Measurements from ENCODE around the gene RAPGEF2.
A peak's percentile ranks its signal among the peaks of the same experiment; 100 is the strongest.
"Not testable (repeated sequence)": the region's sequence is repeated elsewhere in the genome, so short reads cannot be mapped to it uniquely, and the experiment has no call there.

RAPGEF2 gene

DNA sequence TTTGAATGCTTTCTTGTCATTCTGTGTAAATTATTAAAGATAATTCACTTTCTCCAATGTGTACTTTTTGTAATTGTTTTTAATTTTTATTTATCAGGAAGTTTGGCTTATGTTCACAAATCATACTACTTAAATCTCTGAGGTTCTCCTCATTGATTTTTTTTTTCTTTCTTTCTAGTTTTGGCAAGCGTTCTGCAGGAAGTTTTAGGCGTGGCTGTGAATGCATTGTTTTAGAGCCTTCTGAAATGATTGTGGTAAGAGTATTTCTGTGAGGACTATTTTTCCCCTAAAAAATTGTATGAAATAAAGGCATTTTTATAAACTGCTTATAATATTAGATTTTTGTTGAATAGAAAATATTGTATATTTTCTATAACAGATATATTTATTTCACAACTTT lies 135.8 kb downstream of the RAPGEF2 start:
- DNase-seq = no peak

DNA sequence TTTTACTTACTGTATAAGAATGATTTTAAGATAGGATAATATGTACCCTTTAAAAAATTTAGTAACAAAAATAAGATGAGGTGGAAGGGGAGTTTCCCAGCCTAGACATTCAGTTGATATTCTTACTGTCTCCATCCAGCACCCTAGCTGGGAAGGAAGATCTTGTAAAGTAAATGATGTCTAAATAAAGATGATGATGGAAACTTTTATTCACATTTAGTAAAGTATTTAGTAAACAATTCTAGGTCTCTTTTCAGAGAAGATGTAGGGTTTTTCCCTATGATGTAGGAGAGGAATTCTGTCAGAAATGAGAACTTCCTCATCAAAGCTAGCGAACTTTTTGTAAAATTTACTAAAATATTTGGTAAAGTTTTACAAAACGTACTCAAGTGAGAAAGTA lies 136.8 kb downstream of the RAPGEF2 start:
- no peak for DNase-seq

DNA sequence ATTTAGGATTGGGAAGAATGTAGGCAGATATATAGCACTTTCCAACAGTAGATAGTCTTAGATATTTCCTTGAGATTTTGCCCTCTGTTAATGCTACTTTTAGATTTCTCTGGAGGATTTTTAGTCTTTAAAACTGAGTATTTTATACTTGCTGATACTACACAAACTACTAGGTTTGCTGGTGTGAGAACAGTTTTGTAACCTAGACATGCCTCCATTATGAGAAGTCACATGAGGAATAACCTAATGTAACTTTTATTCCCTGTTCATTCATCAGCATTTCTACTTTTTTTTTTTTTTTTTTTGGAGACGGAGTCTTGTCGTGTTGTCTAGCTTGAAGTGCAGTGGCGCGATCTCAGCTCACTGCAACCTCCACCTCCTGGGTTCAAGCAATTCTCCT lies 137.2 kb downstream of the RAPGEF2 start:
- DNase-seq = no peak

DNA sequence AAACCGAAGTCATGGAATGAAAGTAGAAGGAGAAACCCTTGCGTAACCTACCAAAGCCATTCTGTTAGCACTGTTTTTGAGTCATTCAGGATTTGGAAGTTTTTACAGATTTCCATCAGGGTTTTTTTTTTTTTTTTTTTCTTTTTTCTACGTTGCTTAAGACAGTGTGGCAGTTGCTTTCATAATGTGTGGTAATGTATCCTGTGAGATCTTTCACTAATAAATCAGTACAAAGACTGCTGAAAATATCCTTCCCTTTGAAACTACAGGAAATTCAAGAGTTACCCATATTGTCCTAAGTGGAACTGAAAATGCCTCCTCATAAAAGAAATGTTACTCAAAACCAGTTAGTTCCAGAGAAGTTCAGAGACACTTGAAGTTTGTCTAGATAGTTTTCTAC lies 137.8 kb downstream of the RAPGEF2 start:
- peak in 1 of 51 donors; percentile 20 for DNase-seq

DNA sequence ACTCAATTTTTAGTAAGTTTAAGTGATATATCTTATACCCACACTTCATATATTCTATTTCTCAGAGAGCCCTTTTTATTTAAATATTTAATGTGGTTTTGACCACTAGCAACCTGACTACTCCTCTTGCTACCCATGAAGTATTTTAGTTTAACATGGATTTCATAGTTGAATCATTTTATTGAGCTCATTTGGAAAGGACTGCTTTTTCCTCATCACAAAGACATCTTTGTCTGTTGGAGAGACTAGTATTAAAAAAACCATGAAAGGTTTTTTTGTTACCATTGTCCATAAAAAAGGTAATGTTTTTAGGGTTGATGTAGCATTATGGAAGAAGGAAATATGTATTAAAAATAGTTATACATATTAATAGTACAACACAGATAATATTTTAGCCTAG lies 139.5 kb downstream of the RAPGEF2 start:
- DNase-seq = no peak

DNA sequence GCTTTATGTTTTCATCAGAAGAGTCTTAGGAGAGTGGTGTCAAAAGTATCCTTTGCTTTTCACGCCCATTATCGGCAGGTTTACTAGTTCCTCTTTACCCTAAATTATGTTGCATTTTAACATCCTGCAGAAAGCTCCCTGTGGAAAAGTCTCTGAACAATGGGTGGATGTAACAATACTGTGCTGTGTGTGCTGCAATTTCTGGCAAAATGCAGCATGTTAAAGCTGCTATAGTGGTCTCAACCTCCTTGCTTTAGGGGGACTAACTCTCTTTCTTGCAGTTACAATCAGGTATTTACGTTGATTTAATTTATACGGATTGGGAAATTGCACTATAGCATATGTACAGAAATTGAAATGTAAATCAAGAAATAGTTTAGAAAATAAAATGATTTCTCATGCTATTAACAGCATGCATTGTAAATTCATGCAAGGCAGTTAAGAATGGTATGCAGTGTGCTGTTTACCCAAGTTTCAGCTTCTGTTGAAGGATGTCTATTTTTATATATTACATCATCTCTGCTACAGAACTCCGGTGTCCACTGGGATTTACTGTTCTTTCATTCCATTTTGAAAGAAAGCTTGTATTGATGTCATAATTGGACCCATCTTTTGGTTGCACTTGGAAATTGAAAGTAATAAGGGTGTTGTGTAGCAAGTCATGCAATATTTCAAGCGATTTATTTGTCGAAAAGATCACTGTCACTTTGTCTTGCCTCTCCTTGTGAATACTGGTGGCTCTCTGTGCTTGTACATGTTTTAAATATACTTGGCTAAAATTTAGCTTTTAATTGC lies 145.7 kb downstream of the RAPGEF2 start:
- peak in 2 of 51 donors; percentile 37 to 80 for DNase-seq

DNA sequence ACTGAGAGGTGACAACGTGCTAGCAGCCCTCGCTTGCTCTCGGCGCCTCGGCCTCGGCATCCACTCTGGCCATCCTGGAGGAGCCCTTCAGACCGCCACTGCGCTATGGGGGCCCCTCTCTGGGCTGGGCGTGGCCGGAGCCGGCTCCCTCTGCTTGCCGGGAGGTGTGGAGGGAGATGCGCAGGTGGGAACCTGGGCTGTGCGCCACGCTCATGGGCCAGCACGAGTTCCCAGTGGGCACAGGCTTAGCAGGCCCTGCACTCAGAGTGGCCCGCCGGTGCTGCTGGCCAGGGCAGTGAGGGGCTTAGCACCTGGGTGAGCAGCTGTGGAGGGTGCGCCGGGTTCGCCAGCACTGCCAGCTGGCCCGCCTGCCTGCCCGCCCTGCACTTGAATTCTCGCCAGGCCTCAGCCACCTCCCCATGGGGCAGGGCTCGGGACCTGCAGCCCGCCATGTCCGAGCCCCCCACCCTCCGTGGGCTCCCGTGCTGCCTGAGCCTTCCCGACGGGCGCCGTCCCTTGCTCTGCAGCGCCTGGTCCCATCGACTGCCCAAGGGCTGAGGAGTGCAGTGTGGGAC lies 148.0 kb downstream of the RAPGEF2 start:
- no peak for DNase-seq

DNA sequence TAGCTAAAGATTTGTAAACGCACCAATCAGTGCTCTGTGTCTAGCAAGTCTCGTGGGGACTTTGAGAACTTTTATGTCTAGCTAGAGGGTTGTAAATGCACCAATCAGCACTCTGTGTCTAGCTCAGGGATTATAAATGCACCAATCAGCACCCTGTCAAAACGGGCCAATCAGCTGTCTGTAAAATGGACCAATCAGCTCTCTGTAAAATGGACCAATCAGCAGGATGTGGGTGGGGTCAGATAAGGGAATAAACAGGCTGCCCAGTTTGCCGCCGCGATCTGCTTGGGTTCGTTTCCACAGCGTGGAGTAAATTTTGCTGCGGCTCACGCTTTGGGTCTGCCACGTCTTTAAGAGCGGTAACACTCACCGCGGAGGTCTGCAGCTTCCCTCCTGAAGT lies 148.7 kb downstream of the RAPGEF2 start:
- DNase-seq = not testable (repeated sequence)

DNA sequence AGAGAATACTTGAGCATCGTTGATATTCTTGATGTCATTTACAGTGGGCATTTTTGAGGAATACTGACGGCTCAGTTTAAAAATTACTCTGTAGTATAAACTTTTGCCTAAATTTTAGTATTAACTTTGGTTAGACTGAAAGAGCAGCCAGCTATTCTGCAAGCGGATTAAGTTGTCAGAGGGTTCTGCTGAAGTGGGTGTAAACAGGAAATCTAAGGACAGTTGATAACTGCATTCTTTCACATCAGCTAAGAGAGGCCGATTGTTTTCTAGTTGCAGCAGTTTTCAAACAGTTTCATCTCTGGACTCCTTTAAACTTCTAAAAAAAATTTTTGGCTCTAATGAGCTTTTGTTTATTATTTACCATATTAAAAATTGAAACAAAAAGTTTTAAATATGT lies 149.6 kb downstream of the RAPGEF2 start:
- peak in 1 of 51 donors; percentile 28 for DNase-seq

DNA sequence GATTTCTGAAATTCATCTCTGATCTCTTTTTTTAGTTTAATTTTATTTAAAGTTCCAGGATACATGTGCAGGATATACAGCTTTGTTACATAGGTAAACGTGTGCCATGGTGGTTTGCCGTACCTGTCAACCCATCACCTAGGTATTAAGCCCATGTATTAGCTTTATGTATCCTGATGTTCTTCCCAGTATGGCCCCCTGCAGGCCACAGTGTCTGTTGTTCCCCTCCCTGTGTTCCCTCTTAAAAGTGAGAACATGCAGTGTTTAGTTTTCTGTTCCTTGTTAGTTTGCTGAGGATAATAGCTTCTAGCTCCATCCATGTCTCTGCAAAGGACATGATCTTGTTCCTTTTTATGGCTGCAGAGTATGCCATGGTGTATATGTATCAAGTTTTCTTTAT lies 153.2 kb downstream of the RAPGEF2 start:
- no peak for DNase-seq

DNA sequence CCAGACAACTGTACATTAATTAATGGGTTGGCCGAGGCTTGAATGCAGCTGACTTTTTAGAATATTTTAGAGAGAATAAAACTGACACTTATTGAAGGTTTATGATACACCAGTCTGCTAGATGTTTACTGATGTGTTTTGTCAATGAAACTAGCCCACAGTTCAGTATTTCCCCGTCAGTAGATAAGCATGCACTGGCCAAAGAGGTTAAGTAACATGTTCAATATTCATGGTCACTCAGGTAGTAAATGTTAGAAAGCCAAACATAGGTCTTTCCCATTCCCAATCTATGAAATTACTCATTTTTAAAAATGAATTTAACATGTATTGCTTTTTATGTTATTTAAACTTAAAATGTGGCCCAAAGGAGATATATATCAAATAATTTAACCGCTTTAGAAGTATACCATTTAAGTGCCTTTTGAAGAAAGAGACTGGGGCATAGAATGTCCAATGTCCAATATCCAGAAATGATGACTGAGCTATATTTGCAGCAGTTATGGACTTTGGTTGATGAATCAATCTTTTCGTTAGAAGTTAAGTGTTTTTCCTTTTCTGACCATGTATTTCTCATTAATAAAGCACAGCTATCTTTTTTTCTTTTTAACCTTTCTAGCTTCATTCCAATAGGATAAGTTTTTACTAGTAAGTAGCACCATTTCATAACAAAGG lies 156.1 kb downstream of the RAPGEF2 start:
- no peak for DNase-seq

DNA sequence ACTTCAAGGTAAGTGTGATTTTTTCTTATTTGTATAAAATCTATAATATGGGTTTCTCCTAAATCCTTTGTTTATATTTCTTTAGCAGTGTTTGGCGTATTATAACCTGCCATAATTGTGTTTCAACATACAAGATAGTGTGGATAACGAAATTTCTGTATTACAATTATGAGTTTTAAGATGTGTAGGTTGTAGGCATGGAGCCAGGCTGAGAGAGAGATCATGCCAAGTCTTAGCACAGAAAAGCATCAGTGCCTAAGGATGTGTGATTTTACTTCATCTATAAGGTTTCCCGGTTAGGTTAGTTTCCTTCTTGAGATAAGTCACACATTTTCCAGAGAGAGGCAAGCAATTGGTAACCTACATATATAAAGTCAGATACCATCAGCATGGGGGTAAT lies 161.2 kb downstream of the RAPGEF2 start:
- no peak for DNase-seq

DNA sequence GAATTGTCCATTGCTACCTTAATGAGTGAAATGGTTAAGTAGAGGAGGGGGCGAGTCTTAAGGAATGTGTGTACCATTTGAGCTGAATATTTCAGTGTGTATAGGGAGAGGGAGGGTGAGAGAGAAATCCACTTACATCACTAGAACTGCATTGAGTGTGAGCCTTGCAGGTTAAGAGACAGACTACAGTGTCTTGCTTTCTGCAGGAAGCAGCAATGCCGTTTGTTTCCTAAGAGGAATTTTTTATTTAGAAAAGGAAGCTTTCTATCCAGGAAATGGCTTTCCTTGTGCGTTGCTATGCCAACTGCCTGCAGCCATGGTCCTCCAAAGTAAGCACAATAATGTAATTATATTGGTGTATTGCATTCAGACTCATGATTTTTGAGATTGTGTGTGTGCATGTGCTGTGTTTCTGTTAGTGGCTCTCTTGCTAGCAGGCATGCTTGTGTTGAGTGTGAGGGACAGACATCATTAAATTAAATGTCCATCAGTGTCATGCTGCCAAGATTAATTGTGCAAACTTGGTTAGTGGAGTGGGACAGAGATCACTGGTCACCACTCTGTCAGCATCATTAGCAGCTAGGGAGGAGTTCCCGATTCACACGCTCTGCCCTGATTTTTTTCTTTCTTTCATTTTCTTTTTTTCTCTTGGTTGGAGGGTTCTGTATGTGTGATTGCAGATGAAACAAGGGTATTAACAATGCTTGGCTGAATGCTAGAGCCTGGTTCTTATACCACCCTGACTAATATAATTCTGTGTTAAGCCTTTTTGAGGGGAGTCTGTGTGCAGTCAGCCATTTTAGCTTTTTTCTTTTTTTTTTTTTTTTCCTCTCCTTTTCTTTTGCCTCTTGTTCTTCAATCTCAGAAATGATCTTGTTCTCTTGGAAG lies 164.3 kb downstream of the RAPGEF2 start:
- DNase-seq = peak in 16 of 51 donors; percentile 5 to 89 (median 28)

DNA sequence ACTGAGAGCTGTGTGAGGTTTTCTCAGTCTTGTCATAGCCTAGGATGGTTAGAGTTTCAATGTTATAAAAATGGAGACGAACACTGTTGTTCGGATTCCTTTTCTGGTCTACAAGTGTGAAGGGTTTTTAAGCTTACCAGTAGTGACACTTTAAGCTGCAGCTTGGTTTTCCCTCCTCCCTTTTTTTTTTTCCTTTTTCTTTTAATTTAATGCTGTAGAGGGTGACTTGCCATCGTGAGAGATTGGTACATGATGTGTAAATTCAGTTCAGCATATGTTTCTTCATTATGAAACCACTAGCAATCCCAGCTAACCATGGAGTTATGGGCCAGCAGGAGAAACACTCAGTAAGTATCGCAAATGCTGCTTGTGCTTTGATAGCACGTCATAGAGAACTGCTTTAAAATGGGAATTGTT lies 165.0 kb downstream of the RAPGEF2 start:
- DNase-seq = peak in 3 of 51 donors; percentile 29 to 88 (median 53)

DNA sequence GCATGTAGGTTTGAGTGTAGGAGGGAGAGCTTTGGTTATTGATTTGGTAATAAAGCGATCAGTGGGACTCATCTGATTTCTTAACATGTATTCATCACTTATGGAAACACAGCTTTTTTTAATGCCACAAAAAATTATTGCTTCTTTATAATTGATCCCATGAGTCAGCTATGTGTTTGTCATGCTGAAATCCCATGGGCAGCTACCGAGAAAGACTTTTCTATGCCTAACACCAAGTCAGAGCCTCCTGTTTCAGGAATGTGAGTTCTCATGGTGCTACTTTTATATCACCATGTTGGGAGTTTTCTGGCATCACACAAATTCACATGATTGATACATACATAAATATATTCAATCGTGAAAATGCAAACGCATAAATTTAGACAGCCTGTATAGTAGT lies 165.7 kb downstream of the RAPGEF2 start:
- peak in 2 of 51 donors; percentile 30 to 67 for DNase-seq

DNA sequence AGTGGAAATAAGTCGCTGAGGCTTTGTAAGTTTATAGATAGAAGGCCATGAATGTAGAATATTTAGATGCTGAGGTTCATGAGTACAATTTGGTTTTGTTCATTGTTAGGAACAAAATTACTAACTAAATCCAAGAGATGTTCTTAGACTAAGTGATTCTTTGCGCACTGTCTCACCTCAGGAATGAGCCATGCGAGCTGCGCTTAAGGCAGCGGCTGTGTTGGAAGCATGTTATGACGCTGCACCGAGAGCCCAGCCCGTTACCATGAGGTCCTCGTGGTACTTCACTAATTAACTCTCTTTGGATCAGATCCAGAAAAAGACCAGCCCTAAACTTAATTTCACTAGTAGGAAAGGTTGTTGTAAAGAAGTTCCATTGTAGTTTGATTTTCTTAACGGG lies 166.2 kb downstream of the RAPGEF2 start:
- peak in 25 of 51 donors; percentile 6 to 71 (median 32) for DNase-seq

DNA sequence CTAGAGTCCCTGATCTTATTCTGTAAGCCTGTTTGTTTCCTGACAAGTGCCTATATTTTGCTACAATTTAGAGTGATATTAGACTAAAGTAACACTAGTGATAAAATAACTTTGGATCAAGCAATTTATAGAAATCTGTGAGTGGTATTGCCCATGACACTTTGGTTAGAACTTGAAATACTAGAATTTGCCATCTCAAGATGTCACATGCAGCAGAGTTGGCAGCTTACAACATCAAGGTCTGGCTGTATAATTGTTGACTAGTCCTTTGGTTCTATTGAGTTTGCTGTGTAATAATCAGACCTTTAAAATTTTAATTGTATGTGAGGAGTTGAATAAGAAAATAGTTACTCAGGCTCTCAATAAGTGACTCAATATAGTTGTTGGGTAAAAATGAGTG lies 167.1 kb downstream of the RAPGEF2 start:
- DNase-seq = peak in 1 of 51 donors; percentile 68

DNA sequence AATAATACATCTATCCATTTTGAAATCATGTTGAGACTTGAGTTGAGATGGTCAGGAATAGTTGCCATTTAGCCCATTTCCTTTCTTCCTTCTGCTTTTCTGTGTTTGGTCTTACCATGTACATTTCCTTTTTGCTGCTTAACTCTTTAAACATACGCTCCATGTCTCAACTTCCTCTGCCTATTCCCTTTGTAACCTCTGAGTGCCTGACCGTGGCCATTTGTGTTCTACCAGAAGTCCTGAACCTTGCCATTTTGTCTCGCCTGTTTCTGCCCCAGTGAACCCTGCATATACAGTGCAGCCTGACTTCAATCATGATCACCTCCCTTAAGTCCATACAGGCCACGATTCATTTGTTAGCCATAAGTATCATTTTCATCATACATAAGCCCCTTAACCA lies 169.0 kb downstream of the RAPGEF2 start:
- DNase-seq = peak in 1 of 51 donors; percentile 28

DNA sequence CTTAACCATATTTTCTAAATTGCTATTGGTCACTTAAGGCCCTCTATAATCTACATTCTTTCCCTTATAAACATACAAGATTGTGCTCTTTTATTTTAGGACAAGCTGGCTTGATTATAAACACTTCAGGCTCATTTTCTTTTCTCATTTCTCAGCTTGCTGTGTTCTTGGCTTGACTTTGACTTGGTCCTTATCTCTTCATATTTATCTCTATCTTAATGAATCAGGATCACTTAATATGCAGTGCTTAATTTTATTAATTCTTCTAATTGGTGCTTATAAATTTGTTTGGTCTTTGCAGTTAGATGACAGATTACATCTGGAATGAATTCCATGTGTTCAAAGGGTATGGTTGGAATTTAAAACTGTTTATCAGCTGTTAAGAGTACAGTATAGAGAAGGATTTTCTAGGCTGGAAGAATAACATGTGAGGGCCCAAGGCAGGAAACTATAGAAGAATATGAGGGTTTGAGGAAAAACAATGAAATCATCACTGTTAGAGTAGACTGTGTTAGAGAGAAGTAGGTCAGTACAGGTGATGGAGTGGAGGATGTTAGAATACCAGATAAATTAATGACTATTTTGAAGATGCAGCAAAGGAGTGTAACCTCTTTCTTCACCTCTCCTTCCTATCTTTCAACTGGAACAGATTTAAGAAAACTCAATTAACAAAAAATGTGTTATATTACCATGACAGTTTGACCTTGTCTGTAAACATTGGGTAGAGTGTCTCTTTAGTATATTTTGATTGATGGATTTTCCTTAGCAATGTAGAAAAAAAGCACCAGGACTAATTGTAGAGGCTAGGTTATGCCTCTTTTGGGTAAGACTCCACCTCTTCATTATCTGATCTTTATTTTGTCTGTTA lies 169.6 kb downstream of the RAPGEF2 start:
- no peak for DNase-seq

DNA sequence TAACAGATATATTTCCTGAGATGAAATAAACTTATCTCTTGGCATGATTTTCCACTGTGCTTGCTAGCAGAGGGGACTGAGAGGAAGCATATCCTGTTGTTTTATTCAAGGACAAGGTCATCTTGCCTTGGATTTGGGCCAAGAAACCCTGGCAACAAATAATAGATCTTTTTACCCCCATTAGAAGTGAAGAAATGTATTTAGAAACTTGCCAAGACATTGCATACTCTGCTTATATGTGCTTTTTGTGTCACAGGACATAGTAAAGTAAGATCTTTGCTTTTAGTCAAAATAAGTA lies 170.2 kb downstream of the RAPGEF2 start:
- DNase-seq = no peak

DNA sequence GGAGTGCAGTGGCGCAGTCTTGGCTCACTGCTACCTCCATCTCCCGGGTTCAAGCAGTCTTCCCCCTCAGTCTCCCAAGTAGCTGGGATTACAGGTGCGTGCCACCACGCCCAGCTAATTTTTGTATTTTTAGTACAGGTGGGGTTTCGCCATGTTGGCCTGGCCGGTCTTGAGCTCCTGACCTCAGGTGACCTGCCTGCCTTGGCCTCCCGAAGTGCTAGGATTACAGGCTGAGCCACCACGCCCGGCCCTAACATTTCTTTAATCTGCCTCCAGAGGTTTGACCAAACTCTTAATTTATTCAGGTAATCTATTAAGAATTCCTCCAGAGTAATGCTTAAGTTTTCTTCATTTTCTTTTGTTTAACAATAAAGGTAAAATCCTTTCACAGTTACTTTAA lies 171.0 kb downstream of the RAPGEF2 start:
- DNase-seq = no peak
